ENCODE measurements around the gene UAP1L1.

The UAP1L1 gene

GRCh38 chr9:137126786-137127185 lies 49.5 kb downstream of the UAP1L1 start:
- no peaks in the 10 kb centered on the region for H3K27me3 ChIP-seq (replicated peaks; ENCODE audit: control insufficient read depth, insufficient read depth, low read length)
- no peak for DNase-seq (ENCODE audit: extremely low read depth, insufficient read length)

GRCh38 chr9:137127301-137128157 lies 50.2 kb downstream of the UAP1L1 start:
- Histone ChIP-seq H3K36me3 (ENCODE audit: control insufficient read depth, insufficient read depth, low read length) (no peaks in the 10 kb centered on the region), H3K4me3 (replicated peaks; ENCODE audit: low read depth, low read length) (peak overlapping the region; percentile 82), H3K27me3 (replicated peaks; ENCODE audit: control insufficient read depth, insufficient read depth, low read length) (no peaks in the 10 kb centered on the region)
- no peak for TF ChIP-seq CTCF (IDR thresholded peaks at IDR 0.05; ENCODE audit: insufficient read depth, low read length, poor library complexity, severe bottlenecking)
- DNase-seq (ENCODE audit: extremely low read depth, insufficient read length), result no peak

More at GRCh38 chr9:137126786-137127185, 49.5 kb downstream of the UAP1L1 start:
- Histone ChIP-seq H3K36me3 (ENCODE audit: control insufficient read depth, insufficient read depth, low read length) (no peaks in the 10 kb centered on the region), H3K4me3 (replicated peaks; ENCODE audit: low read depth, low read length) (peak overlapping the region; percentile 82)
- TF ChIP-seq CTCF (IDR thresholded peaks at IDR 0.05; ENCODE audit: insufficient read depth, low read length, poor library complexity, severe bottlenecking), result no peak

- no peak for TF ChIP-seq CTCF (IDR thresholded peaks at IDR 0.05; ENCODE audit: insufficient read depth, low read length, poor library complexity, severe bottlenecking)
- peak; percentile 28 for DNase-seq (ENCODE audit: extremely low read depth, insufficient read length)
- no peaks in the 10 kb centered on the region for H3K27me3 ChIP-seq (replicated peaks; ENCODE audit: control insufficient read depth, insufficient read depth, low read length)
- no peaks in the 10 kb centered on the region for H3K36me3 ChIP-seq (ENCODE audit: control insufficient read depth, insufficient read depth, low read length)
- peak overlapping the region; percentile 82 for H3K4me3 ChIP-seq (replicated peaks; ENCODE audit: low read depth, low read length)
Measured at GRCh38 chr9:137128158-137128861, 51.0 kb downstream of the UAP1L1 start.

GRCh38 chr9:137128862-137129455 lies 51.6 kb downstream of the UAP1L1 start:
- DNase-seq (ENCODE audit: extremely low read depth, insufficient read length), result peak; percentile 48
- no peaks in the 10 kb centered on the region for H3K36me3 ChIP-seq (ENCODE audit: control insufficient read depth, insufficient read depth, low read length)
- H3K4me3 ChIP-seq (replicated peaks; ENCODE audit: low read depth, low read length), result peak overlapping the region; percentile 82
- no peak for TF ChIP-seq CTCF (IDR thresholded peaks at IDR 0.05; ENCODE audit: insufficient read depth, low read length, poor library complexity, severe bottlenecking)
- H3K27me3 ChIP-seq (replicated peaks; ENCODE audit: control insufficient read depth, insufficient read depth, low read length), result no peaks in the 10 kb centered on the region

- peak; percentile 96 for DNase-seq (ENCODE audit: extremely low read depth, insufficient read length)
Measured at GRCh38 chr9:137129456-137130175, 52.3 kb downstream of the UAP1L1 start.

More at GRCh38 chr9:137129456-137130175, 52.3 kb downstream of the UAP1L1 start:
- Histone ChIP-seq H3K36me3 (ENCODE audit: control insufficient read depth, insufficient read depth, low read length) (no peaks in the 10 kb centered on the region), H3K27me3 (replicated peaks; ENCODE audit: control insufficient read depth, insufficient read depth, low read length) (no peaks in the 10 kb centered on the region), H3K4me3 (replicated peaks; ENCODE audit: low read depth, low read length) (peak overlapping the region; percentile 82)
- no peak for TF ChIP-seq CTCF (IDR thresholded peaks at IDR 0.05; ENCODE audit: insufficient read depth, low read length, poor library complexity, severe bottlenecking)

All from GM06990 (cell line).